GM23338 (cell line): Measurements from ENCODE around the gene PGAP3. TPM values are rescaled to one million over a fixed set of nuclear protein-coding genes. Genes with fewer than 3 reads are reported as not detected.

ENCODE experiments used
- ATAC-seq: fragments of 200-7000 bp; cut with Tn5 transposase; 3 replicates; pipeline ENCODE4 v1.9.1; 2020
- DNase-seq: peaks from one replicate; pipeline ENCODE4 v3.0.0-alpha.2; 2015; ENCODE audit warnings: low spot score
- H2AFZ ChIP-seq: fragments of 200-600 bp; sonication (generic); 2 replicates; pipeline ENCODE4 v1.8.0; 2016; ENCODE audit warnings: antibody characterized with exemption, mild to moderate bottlenecking, moderate library complexity
- H3F3A ChIP-seq: fragments of 200-600 bp; sonication (generic); replicated peaks from 2 replicates; pipeline ENCODE4 v1.8.0; 2017; ENCODE audit warnings: antibody characterized with exemption, mixed run types, low read depth
- H3K27ac ChIP-seq: fragments of 200-600 bp; sonication (generic); 2 replicates; pipeline ENCODE4 v1.6.1; 2016; ENCODE audit warnings: low read depth
- H3K27me3 ChIP-seq: fragments of 200-600 bp; sonication (generic); 2 replicates; pipeline ENCODE4 v1.8.0; 2016; ENCODE audit warnings: mild to moderate bottlenecking, mixed run types, moderate library complexity; ENCODE audit not compliant: insufficient read depth
- H3K36me3 ChIP-seq: fragments of 200-600 bp; sonication (generic); 2 replicates; pipeline ENCODE4 v1.8.0; 2016; ENCODE audit warnings: mild to moderate bottlenecking; ENCODE audit not compliant: insufficient read depth
- H3K4me1 ChIP-seq: fragments of 200-600 bp; sonication (generic); 2 replicates; pipeline ENCODE4 v1.8.0; 2016; ENCODE audit warnings: mild to moderate bottlenecking, moderate library complexity; ENCODE audit not compliant: insufficient read depth
- H3K4me2 ChIP-seq: fragments of 200-600 bp; sonication (generic); 2 replicates; pipeline ENCODE4 v1.7.1; 2017; ENCODE audit warnings: mixed run types
- H3K4me3 ChIP-seq: fragments of 200-600 bp; sonication (generic); 2 replicates; pipeline ENCODE4 v1.6.1; 2016; ENCODE audit warnings: mixed run types
- H3K79me2 ChIP-seq: fragments of 200-600 bp; sonication (generic); replicated peaks from 2 replicates; pipeline ENCODE4 v1.8.0; 2017; ENCODE audit warnings: mild to moderate bottlenecking; ENCODE audit not compliant: insufficient read depth
- H3K9me2 ChIP-seq: fragments of 200-600 bp; sonication (generic); 2 replicates; pipeline ENCODE4 v1.8.0; 2017; ENCODE audit not compliant: insufficient read depth
- H4K20me1 ChIP-seq: fragments of 200-600 bp; sonication (generic); replicated peaks from 2 replicates; pipeline ENCODE4 v1.8.0; 2017; ENCODE audit warnings: mild to moderate bottlenecking; ENCODE audit not compliant: insufficient read depth
- H3K27ac Mint-ChIP-seq: 2 replicates; pipeline ENCODE4 v1.8.0; 2020; ENCODE audit warnings: inconsistent platforms, mild to moderate bottlenecking, moderate library complexity, mixed read lengths
- H3K27me3 Mint-ChIP-seq: 3 replicates; pipeline ENCODE4 v1.8.0; 2022; ENCODE audit warnings: low read depth, mild to moderate bottlenecking, moderate library complexity, mixed read lengths, inconsistent platforms; ENCODE audit not compliant: insufficient read depth, poor library complexity
- H3K36me3 Mint-ChIP-seq: 3 replicates; pipeline ENCODE4 v1.8.0; 2021; ENCODE audit warnings: low read depth, mild to moderate bottlenecking, inconsistent platforms, moderate library complexity, mixed read lengths
- H3K4me1 Mint-ChIP-seq: 3 replicates; pipeline ENCODE4 v1.8.0; 2020; ENCODE audit warnings: mild to moderate bottlenecking, inconsistent platforms, mixed read lengths
- H3K4me3 Mint-ChIP-seq: 3 replicates; pipeline ENCODE4 v1.8.0; 2021; ENCODE audit warnings: moderate library complexity, mild to moderate bottlenecking, inconsistent platforms, mixed read lengths
- H3K9me3 Mint-ChIP-seq: 3 replicates; pipeline ENCODE4 v1.8.0; 2020; ENCODE audit warnings: moderate library complexity, mild to moderate bottlenecking, inconsistent platforms, mixed read lengths
- CREB1 ChIP-seq: fragments of 250-450 bp; sonication (Bioruptor Pico); IDR thresholded peaks from 2 replicates; pipeline ENCODE4 v1.5.0; 2020; ENCODE audit warnings: low read depth, mild to moderate bottlenecking, moderate library complexity
- CTCF ChIP-seq, 2 experiments: fragments of 200-600 bp in 1 of 2; sonication (generic) in 1 of 2; conservative IDR thresholded peaks; 2 replicates each; pipeline versions ENCODE4 v1.5.1 to v1.6.1; 2016 to 2017; ENCODE audit warnings: antibody characterized with exemption in 2 of 2, low read depth in 2 of 2, mild to moderate bottlenecking in 2 of 2, moderate library complexity in 1 of 2
- EZH2phosphoT487 ChIP-seq: fragments of 200-600 bp; sonication (generic); IDR thresholded peaks from one replicate; pipeline ENCODE4 v1.8.1; 2018; ENCODE audit warnings: antibody characterized with exemption; ENCODE audit not compliant: unreplicated experiment
- JUNB ChIP-seq: IDR thresholded peaks from one replicate; pipeline ENCODE4 v1.6.1; 2016; ENCODE audit warnings: antibody characterized with exemption; ENCODE audit not compliant: unreplicated experiment
- STAT1 ChIP-seq: IDR thresholded peaks from one replicate; pipeline ENCODE4 v1.6.1; 2016; ENCODE audit warnings: antibody characterized with exemption; ENCODE audit not compliant: unreplicated experiment
- ZNF331 ChIP-seq: fragments of 250-450 bp; sonication (Bioruptor Pico); IDR thresholded peaks from 2 replicates; pipeline ENCODE4 v1.5.0; 2020; ENCODE audit warnings: low read depth, mild to moderate bottlenecking, moderate library complexity
- ZNF462 ChIP-seq: fragments of 250-450 bp; sonication (Bioruptor Pico); IDR thresholded peaks from 2 replicates; pipeline ENCODE4 v1.5.0; 2020; ENCODE audit warnings: mild to moderate bottlenecking, moderate library complexity
- polyA plus RNA-seq: library from polyadenylated mRNA; unstranded; fragments of >200 nt; fragmentation: Nextera tagmentation; extraction: Ambion mirVana; gene quantifications from 2 replicates; pipeline ENCODE4 v1.2.1, GENCODE V29; 2016
- total RNA-seq: library from RNA; depleted of rRNA; stranded (reverse); fragments of >200 nt; shearing (Covaris generic); gene quantifications from 2 replicates; pipeline ENCODE4 v1.2.3, GENCODE V29; 2014

Gene PGAP3
- total and polyA plus RNA-seq, 2 experiments from 2014 or later = 7.0 to 10.7 TPM

DNA sequence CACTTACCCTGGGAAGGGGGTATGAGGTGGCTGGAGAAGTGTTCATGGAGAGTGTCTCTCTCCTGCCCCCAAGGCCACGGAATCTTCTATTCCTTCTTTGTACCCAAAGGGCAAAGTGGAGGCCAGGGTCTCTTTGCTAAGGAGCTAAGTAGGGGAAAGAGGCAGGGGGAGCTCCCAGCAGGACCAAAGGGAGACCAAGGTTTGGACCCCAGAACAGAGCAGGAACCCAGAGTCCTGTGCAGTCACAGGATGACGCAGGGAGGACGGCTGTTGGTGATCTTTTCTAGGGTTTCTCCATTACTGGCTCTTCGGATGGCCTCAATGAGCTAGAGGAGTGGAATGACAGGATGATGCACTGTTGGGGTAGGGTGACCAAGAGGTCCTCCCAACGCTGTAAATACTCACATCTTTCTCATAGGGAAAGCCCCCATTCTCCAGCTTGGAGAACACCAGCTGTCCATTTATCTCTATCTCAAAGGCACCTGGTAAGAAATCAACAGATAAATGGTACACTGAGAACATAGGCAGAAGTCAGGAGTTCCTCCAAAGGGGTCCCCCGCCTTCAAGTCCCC, 41.5 kb upstream of the PGAP3 start:
- Histone ChIP-seq H3K27me3 (no peaks in the 10 kb centered on the region), H3K9me2 (no peaks in the 10 kb centered on the region), H3F3A (peaks cover 21% of the 10 kb centered on the region), H3K27ac (peak overlapping the region; percentile 90), H4K20me1 (no peaks in the 10 kb centered on the region; the same call in 1 of the 2 replicates), H3K4me2 (peak overlapping the region; percentile 95), H3K4me3 (peak overlapping the region; percentile 81), H3K4me1 (peaks cover 15% of the 10 kb centered on the region), H2AFZ (no peak overlapping the region; the same call in 1 of the 2 replicates), H3K79me2 (no peaks in the 10 kb centered on the region), H3K36me3 (peaks cover 11% of the 10 kb centered on the region; the same call in 1 of the 2 replicates)
- Mint-ChIP-seq H3K27me3 (peaks cover 32% of the 10 kb centered on the region), H3K9me3 (no peaks in the 10 kb centered on the region; the same call in 2 of the 3 replicates), H3K36me3 (peaks cover 46% of the 10 kb centered on the region), H3K4me1 (peaks cover 17% of the 10 kb centered on the region), H3K27ac (peak overlapping the region; percentile 88), H3K4me3 (peak overlapping the region; percentile 85)
- TF ChIP-seq EZH2phosphoT487 (no peak), JUNB (no peak), STAT1 (no peak), CTCF (conservative IDR thresholded peaks at IDR 0.05; ENCODE audit: low read depth in 2 of 2) (no peak), CREB1 (CRISPR knock-in tag) (no peak), ZNF462 (CRISPR knock-in tag) (no peak), ZNF331 (CRISPR knock-in tag) (no peak)
- DNase-seq (no peak), ATAC-seq (no peak)
